HG02642 (cell line): ENCODE results near the gene C17orf58.
A peak's percentile ranks its signal among the peaks of the same experiment; 100 is the strongest.
"Not testable (repeated sequence)": the region's sequence is repeated elsewhere in the genome, so short reads cannot be mapped to it uniquely, and the experiment has no call there.

Source experiments
- ATAC-seq: cut with Tn5 transposase; IDR thresholded peaks from one replicate; pipeline ENCODE4 v1.9.1; 2021; ENCODE audit warnings: mild to moderate bottlenecking; ENCODE audit not compliant: unreplicated experiment, poor library complexity

The C17orf58 gene

GRCh38 chr17:67963145-67963572 lies 33.1 kb downstream of the C17orf58 start:
- ATAC-seq = peak; percentile 57

GRCh38 chr17:67962156-67962555 lies 34.1 kb downstream of the C17orf58 start:
- not testable (repeated sequence) for ATAC-seq

- ATAC-seq = not testable (repeated sequence)
Measured at GRCh38 chr17:67960276-67960675, 36.0 kb downstream of the C17orf58 start.

GRCh38 chr17:67959510-67959909 lies 36.8 kb downstream of the C17orf58 start:
- no peak for ATAC-seq

GRCh38 chr17:67950945-67951344 lies 45.3 kb downstream of the C17orf58 start:
- no peak for ATAC-seq

DNA sequence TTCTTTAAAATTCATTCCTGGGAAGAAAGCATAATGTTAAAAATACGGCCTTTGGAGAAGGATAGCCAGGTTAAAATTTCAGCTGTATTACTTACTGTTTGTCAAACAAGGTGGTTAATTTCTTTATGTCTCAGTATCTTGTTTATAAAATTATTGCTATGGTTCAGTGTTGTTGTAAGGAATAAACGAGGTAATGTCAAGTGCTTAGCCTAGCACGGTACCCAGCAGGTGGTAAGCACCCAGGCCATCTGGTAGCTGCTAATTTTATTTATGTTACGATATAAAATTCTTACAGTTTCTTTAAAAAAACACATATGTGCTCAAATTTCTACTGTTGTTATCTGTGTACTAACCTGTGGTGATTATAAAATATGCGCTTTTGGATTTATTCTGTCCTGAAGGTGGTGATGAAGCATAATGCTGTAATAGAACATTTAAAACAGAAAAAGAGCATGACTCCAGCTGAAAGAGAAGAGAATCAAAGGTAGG lies 48.9 kb downstream of the C17orf58 start:
- no peak for ATAC-seq

GRCh38 chr17:67946513-67946912 lies 49.8 kb downstream of the C17orf58 start:
- ATAC-seq = no peak

DNA sequence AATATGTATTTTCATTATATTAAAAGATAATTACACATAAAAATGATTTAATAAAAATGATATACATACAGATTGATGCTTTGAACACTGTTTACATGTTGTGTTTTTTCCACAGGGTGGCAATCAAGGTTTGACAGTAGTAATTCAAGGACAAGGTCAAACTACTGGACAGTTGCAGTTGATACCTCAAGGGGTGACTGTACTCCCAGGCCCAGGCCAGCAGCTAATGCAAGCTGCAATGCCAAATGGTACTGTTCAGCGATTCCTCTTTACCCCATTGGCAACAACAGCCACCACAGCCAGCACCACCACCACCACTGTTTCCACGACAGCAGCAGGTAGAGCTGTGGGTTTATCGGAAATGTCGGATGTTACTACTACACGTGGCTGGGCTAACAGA lies 52.2 kb downstream of the C17orf58 start:
- ATAC-seq = no peak

DNA sequence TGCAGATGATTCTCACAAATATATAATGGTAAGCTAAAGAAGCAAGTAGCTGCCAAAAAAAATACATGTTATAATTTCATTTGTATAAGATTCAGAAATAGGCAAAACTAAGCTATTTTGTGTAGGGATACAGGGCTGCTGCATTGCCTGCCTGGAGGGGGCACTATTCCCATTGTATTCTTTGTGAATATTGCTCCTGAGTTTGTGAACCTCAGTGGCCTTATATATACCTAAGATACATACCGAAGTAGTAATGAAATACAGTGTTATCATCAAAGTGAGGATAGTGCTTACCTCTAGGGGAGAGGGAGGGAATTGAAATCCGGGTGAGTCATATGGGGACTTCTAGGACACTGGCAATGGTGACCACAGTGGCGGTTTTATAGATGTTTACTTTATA lies 53.5 kb downstream of the C17orf58 start:
- no peak for ATAC-seq
